ENCODE data around the gene AOAH. TPM values are rescaled to one million over a fixed set of nuclear protein-coding genes. Genes with fewer than 3 reads are reported as not detected.

Gene AOAH
- total and polyA plus RNA-seq, 9 of the 15 experiments (the other 6 are each of a cell fraction or from before 2014, with no cell fraction given), result not detected

DNA sequence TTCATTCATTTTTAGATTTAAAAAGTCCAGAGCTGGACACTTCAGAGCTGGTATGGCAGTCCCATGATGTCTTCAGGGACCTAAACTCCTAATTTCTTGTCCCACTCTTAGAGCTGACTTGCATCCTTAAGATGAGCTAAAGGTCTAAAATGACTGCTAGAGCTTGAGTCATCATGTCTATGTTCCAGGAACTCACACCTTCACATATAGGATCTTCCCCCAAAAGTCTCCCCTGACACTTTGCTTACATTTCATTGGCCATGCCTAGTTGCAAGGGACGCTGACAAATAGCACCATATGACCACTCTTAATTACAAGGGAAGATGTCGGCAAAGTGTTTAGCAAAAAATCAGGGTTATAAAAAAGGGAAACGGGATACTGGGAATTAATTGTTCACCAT lies 10.4 kb upstream of the AOAH start:
- Histone ChIP-seq H3K27ac (ENCODE audit: extremely low read depth, low read depth, low read length) (no peak overlapping the region), H3K9me1 (ENCODE audit: control insufficient read depth, insufficient read depth, low read length) (no peaks in the 10 kb centered on the region), H3K36me3 (ENCODE audit: control insufficient read depth, insufficient read depth, low read length) (no peaks in the 10 kb centered on the region), H4K20me1 (replicated peaks; ENCODE audit: control insufficient read depth, insufficient read depth, low read length) (no peaks in the 10 kb centered on the region), H3K9me3 (replicated peaks; ENCODE audit: control insufficient read depth, insufficient read depth, low read depth, low read length) (no peaks in the 10 kb centered on the region), H3K27me3 (ENCODE audit: control insufficient read depth in 2 of 2, insufficient read depth in 2 of 2, low read length in 2 of 2) (peaks cover 0 to 9% of the 10 kb centered on the region in 2 experiments; a peak in 3 of 5 replicates), H3K4me1 (replicated peaks in 1 of 2; ENCODE audit: control insufficient read depth in 2 of 2, insufficient read depth in 2 of 2, low read length in 2 of 2) (no peaks in the 10 kb centered on the region), H3K9ac (ENCODE audit: insufficient read depth in 1 of 2, low read depth in 2 of 2, low read length in 2 of 2) (no peak overlapping the region), H3K4me3 (no peak overlapping the region), H2AFZ (ENCODE audit: low read depth, low read length) (no peak overlapping the region), H3K79me2 (ENCODE audit: control insufficient read depth, insufficient read depth, low read length) (no peaks in the 10 kb centered on the region), H3K4me2 (ENCODE audit: insufficient read depth, low read length) (no peak overlapping the region)
- FAIRE-seq (no peak), ATAC-seq (no peak), DNase-seq (ENCODE audit: extremely low read depth in 1 of 4, low spot score in 3 of 4) (no peak)
- POLR2A ChIA-PET, result interaction anchor here (0.5 kb wide), 1 partner anchor 105 kb away, joined by 3 read pairs; no protein-coding TSS in a partner anchor
- 2% methylated on average over 3 of the region's 3 CpGs for WGBS (ENCODE audit: insufficient coverage, low coverage, missing lambda C conversion rate)
- TF ChIP-seq RBFOX2 (IDR thresholded peaks at IDR 0.05; ENCODE audit: low read depth, low read length) (no peak), POLR2AphosphoS2 (IDR thresholded peaks at IDR 0.05; ENCODE audit: low read length) (no peak), NR3C1 (CRISPR knock-in tag; IDR thresholded peaks at IDR 0.05) (no peak), MECOM (CRISPR knock-in tag; IDR thresholded peaks at IDR 0.05) (no peak), POLR2H (tag; IDR thresholded peaks at IDR 0.05; ENCODE audit: low read depth) (no peak), HDAC3 (IDR thresholded peaks at IDR 0.05; ENCODE audit: borderline replicate concordance, partially characterized antibody) (no peak), KAT7 (CRISPR knock-in tag; IDR thresholded peaks at IDR 0.05; ENCODE audit: borderline replicate concordance) (no peak), BRD4 (IDR thresholded peaks at IDR 0.05) (no peak), MCM3 (IDR thresholded peaks at IDR 0.05) (no peak), MAFK (IDR thresholded peaks at IDR 0.05; ENCODE audit: low read length) (no peak), ZNF232 (CRISPR knock-in tag; IDR thresholded peaks at IDR 0.05) (no peak)
- TF ChIP-seq, protein P1, sequence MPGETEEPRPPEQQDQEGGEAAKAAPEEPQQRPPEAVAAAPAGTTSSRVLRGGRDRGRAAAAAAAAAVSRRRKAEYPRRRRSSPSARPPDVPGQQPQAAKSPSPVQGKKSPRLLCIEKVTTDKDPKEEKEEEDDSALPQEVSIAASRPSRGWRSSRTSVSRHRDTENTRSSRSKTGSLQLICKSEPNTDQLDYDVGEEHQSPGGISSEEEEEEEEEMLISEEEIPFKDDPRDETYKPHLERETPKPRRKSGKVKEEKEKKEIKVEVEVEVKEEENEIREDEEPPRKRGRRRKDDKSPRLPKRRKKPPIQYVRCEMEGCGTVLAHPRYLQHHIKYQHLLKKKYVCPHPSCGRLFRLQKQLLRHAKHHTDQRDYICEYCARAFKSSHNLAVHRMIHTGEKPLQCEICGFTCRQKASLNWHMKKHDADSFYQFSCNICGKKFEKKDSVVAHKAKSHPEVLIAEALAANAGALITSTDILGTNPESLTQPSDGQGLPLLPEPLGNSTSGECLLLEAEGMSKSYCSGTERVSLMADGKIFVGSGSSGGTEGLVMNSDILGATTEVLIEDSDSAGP (CRISPR knock-in tag; IDR thresholded peaks at IDR 0.05), result no peak
- TF ChIP-seq, protein P2, sequence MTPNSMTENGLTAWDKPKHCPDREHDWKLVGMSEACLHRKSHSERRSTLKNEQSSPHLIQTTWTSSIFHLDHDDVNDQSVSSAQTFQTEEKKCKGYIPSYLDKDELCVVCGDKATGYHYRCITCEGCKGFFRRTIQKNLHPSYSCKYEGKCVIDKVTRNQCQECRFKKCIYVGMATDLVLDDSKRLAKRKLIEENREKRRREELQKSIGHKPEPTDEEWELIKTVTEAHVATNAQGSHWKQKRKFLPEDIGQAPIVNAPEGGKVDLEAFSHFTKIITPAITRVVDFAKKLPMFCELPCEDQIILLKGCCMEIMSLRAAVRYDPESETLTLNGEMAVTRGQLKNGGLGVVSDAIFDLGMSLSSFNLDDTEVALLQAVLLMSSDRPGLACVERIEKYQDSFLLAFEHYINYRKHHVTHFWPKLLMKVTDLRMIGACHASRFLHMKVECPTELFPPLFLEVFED (CRISPR knock-in tag; conservative IDR thresholded peaks at IDR 0.05), result no peak
- TF ChIP-seq, protein P3, sequence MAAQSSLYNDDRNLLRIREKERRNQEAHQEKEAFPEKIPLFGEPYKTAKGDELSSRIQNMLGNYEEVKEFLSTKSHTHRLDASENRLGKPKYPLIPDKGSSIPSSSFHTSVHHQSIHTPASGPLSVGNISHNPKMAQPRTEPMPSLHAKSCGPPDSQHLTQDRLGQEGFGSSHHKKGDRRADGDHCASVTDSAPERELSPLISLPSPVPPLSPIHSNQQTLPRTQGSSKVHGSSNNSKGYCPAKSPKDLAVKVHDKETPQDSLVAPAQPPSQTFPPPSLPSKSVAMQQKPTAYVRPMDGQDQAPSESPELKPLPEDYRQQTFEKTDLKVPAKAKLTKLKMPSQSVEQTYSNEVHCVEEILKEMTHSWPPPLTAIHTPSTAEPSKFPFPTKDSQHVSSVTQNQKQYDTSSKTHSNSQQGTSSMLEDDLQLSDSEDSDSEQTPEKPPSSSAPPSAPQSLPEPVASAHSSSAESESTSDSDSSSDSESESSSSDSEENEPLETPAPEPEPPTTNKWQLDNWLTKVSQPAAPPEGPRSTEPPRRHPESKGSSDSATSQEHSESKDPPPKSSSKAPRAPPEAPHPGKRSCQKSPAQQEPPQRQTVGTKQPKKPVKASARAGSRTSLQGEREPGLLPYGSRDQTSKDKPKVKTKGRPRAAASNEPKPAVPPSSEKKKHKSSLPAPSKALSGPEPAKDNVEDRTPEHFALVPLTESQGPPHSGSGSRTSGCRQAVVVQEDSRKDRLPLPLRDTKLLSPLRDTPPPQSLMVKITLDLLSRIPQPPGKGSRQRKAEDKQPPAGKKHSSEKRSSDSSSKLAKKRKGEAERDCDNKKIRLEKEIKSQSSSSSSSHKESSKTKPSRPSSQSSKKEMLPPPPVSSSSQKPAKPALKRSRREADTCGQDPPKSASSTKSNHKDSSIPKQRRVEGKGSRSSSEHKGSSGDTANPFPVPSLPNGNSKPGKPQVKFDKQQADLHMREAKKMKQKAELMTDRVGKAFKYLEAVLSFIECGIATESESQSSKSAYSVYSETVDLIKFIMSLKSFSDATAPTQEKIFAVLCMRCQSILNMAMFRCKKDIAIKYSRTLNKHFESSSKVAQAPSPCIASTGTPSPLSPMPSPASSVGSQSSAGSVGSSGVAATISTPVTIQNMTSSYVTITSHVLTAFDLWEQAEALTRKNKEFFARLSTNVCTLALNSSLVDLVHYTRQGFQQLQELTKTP (IDR thresholded peaks at IDR 0.05; ENCODE audit: low read depth in 1 of 2, partially characterized antibody in 2 of 2), result no peak
- TF ChIP-seq, protein P4, sequence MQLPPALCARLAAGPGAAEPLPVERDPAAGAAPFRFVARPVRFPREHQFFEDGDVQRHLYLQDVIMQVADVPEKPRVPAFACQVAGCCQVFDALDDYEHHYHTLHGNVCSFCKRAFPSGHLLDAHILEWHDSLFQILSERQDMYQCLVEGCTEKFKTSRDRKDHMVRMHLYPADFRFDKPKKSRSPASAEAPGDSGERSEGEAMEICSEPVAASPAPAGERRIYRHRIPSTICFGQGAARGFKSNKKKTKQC (CRISPR knock-in tag; IDR thresholded peaks at IDR 0.05), result no peak
- in situ Hi-C loops (cut with MboI) (no loop called here), intact Hi-C loops (cut with micrococcal nuclease) (no loop called here)
- CTCF ChIA-PET (ENCODE audit: low intra/inter-chr PET ratio), result no interaction called here
- BruUV-seq (replicated peaks), result no TSS peak
